Measurements from ENCODE around the gene MALRD1.

The MALRD1 gene

DNA sequence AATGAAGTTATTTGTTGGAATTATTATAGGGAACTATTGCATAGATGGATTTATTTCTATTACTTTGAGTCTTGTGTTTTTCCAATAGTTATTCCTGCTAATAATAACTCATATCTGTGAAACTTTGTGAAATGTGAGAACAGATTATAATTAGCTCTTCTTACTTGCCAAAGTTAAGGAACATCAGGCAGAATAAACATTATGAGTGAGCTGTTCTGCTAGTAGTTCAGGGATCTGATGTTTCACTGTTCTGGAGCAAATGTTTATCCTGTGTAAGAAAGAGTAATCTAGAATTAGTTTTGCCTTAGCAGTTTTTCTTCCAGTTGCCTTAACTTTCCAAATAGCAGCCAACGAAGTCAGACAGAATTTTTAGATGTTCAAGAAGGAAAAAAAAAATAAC is 522.4 kb downstream of the MALRD1 start:
- DNase-seq, result no peak

DNA sequence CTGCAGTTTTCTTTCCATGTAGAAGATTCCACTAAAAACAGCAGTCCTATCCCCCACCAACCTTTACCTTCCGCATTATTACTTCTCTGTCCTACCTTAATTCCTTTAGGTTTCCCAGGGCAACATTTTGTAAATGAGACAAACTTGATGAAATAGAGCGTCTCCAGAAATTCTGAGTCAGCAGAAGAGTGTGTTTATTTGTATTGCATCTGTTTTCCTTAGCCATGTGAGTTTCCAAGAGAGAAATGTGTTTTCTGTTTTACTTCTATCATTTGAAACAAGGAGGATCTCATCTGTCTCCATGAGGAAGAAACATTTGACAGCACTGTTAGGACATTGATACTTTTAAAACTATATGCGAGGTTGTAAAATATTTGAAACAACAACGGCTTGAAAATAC is 523.5 kb downstream of the MALRD1 start:
- DNase-seq, result no peak

DNA sequence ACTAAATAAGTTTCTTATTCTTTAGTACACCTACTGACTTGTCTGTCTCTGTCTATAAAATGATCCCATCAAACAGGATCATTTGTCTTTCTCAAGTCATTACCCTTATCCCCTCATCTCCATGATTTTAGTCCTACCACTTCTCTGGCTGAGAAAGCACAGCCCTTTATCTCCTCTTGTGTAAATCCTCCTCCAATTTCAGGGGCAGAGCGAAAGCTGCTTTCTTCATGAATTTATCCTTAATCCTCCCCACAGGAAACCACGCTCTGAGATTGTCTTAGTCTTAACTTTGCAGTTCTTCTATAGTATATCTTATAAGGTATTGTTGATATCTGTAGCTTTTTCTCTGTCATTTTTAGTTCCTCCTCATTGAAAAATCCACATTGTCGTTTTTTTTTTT is 528.0 kb downstream of the MALRD1 start:
- no peak for DNase-seq

DNA sequence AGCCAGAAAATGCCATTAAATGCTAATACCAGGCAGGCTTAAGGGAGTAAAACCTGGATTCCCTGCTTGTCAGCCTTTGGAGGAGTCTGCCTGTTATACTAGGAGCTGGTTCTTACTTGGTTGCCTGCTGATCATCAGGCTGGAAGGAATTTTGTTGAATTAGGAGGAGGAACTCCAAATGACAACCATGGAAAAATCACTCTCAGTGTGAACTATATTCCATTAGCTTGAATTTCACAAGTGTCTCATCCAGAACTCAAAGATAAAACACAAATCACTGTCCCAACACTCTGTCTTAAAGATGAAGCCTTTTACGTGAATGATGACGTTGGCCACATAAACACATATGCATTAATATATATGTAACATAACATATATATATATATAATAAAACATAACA is 528.8 kb downstream of the MALRD1 start:
- DNase-seq, result no peak

DNA sequence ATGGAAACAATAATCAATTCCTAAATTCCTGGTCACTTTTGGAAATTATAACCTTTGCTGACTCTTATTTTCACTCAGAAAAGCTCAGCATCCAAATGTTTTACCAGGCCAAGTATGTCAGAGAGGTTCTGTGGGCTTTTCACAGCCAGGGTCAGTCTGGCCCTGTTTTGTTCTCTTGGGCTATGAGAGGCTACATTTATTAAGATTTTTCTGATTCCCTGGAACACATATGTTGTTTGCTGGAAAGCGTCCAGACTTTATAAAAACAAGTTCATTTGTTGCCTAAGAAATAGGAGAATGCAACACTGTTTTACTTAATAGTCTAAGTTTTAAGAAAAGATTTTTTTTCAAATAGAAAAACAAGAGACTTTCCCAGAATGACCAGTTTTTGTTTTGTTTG is 529.2 kb downstream of the MALRD1 start:
- DNase-seq, result no peak

DNA sequence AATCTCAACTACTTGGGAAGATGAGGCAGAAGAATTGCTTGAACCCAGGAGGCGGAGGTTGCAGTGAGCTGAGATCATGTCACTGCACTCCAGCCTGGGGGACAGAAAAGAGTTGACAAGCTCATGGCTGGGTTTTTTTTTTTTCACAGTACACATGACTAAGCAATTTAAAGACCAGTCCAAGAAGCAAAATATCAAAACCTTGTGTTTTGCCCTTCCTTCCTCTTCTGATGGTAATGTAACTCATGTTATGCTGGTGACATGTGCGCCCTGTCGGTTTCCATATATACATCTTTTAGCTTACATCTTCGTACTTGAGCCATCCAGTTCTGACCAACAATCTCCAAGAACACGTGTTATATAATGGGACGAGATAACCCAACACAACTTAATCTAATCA is 530.0 kb downstream of the MALRD1 start:
- DNase-seq, result no peak

DNA sequence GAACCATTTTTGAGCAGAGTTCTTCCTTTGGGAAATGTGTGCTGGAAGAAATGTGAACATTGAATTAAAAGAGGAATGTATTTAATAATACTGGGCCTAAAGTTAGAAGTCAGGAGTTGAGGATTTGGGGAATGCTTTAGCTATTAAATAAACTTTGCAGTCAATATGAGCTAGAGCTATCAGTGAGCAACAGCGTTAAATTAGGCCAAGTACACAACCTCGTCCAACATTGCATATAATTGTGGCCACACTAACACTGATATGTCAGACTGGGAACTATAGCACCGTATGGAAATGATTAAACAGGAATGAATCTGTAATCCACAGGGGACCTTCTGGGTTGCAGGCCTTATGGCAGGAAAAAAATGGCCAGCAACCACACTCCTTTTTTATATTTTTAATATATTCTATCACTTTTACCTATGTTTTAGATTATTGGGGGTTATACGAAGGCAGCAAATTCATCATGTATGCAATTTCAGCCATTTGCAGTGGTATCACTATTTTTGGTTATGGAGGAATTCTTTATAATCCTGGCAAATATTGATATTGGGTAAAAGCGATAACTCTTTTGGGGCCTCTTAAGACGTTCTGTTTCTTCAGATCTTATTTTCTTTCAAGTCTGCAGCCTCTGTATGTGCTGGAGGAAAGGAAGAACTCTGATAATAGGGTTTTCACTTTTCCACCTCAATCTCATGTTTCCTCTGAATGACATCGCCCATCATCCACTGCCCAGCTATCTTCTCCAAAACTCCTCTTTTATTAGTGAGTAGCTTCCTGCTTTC is 531.4 kb downstream of the MALRD1 start:
- no peak for DNase-seq

DNA sequence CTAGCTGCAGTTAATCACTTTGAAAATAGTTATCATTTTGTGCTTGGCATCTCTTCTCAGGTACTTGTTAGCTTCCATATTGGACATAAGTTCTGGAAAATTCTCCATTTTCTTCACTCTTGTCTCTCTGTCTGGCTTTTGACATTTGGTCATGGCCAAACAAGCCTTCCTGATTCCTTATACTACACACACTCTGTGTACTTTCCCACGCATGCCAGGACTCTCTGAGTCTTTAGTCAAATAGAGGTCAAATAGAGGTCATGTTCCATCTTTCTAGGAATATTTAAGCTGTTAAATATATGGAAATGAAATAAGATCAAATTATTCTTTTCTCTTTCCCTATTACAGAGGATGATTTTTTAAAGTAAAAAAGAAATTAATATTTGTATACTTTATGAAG is 532.1 kb downstream of the MALRD1 start:
- no peak for DNase-seq

DNA sequence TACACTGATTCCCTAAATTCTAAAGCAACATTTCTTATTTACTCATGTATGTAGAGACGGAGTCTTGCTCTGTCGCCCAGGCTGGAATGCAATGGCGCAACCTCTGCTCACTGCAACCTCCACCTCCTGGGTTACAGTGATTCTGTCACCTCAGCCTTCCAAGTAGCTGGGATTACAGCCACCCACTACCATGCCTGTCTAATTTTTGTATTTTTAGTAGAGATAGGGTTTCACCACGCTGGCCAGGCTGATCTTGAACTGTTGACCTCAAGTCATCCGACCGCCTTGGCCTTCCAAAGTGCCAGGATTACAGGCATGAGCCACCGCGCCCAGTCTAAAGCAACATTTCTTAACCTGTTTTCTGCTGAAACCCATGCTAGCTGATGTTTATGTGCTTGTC is 540.0 kb downstream of the MALRD1 start:
- no peak for DNase-seq

DNA sequence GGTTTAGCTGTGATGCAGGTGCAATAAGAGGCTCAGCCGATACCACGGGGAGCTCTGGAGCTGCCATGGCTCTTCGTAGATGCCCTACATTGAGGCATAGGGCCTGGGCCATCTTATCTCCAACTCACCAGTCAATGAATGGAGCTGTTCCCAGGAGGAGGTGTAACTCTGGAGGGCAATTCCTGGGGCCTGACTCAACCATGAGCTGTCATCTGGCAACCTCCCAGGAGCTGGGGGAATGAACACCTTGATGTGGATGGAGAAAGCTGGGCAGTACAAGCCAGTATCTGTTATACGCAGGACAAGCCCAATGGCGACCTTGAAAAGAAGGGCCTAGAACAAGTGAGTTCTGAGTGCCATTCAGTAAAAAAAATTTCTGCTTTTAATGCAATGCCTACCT is 543.7 kb downstream of the MALRD1 start:
- DNase-seq, result no peak

DNA sequence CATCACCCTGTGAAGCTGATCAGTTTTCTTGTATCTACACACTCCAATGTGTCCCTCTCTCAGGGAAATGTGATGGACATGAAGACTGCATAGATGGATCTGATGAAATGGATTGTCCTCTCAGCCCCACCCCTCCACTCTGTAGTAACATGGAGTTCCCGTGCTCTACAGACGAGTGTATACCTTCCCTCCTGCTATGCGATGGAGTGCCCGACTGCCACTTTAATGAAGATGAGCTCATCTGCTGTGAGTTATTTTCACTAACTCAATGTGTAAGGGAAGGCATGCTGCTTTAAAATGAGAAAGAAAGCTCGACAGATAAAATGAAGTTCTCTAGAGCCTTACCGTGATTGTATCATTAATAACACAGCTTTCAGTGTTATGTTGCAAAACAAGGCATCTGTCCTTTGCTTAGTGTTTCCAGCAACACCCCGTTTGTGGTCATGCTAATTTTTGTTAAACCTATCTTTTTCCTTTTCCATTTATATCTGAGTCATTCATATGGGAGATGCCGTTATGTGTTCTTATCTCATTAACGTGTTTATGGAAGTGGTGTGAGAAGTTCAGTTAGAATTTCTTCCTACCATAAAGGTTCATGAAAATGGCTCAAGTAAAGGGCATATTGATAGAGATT is 546.7 kb downstream of the MALRD1 start:
- DNase-seq, result no peak

DNA sequence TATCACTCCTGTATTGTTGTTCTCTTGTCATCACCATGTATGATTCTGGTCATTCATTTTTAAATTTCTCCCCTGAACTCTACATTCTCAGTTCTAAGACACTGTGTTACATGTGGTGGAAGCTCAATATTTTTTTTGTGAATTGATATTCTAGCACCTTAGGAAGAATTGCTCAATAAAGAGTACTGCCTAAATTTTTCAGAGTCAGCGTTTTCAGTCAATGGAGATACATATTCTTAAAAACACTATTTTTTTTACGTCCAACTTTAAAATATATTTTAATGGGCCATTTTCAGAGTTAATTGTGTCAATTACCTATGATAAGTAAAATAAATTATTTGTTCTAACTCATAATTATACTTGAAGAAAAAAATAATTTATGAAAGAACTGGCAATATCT is 557.2 kb downstream of the MALRD1 start:
- DNase-seq, result no peak

DNA sequence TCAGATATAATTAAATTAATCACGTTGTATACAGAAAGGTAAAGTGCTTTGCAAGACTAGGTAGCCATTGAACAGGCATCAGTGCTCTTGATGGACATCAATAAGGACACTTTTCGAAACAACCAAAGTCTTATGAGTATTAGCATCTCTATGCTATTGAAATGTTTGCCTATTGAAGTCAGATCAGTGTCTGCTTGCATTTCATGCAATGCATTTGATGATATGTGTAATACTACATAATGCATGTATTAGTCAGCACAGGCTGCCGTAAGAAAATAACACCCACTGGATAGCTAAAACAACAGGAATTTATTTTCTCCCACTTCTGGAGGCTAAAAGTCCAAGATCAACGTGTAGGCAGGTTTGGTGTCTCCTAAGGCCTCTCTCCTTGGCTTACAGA is 558.4 kb downstream of the MALRD1 start:
- DNase-seq, result no peak

DNA sequence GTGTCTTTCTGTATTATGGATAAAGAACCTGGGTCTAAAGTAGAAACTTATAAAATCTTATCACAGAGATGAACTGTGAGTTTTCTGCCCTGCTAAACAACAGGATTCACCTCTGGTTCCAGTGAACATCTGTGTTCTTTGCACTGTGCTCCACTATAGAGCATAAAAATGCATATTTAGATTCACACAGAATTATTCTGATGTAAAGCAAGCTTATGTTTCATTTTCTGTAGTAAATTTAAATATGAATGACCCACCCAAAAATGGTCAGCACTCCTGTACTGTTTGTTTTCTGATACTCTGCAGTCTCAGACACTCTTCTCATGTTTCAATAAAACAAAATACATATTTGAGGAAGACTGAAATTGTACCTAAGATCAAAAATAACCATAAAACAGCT is 563.2 kb downstream of the MALRD1 start:
- DNase-seq, result no peak

DNA sequence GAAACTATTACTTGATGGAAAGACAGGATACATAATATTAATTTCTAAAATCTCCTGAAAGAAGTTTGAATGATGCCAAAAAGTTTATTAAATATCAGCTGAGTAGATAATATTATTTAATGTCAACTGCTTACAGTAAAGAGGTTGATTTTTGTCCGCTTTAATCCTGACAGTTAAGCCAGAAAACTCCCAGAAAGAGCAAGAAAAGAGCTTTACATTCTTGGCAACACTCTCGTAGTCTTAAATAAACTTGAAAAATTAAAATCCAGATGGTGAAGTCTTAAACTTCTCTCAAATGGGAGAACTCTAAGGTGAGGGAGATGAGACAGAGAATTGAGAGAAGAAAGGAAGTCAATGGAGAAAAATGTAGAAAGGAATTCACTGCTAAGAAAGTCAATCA is 568.4 kb downstream of the MALRD1 start:
- no peak for DNase-seq

DNA sequence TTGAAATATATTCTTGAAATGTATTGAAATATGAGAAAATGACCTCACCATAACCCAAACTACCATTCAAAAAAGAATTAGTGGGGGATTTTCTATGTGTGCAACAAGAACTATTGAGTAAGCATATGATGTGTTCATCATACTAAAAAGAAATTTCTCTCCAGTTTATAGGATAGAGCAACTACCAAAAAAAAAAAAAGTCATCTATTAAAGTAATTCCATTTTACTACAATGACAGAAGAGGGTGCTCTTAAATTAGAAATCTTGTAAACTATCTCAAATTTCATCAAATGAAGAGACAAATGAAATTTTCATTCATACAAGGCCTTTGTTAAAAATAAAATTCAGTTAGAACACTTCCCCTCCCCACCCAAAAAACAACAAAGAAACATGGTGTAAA is 572.2 kb downstream of the MALRD1 start:
- no peak for DNase-seq

DNA sequence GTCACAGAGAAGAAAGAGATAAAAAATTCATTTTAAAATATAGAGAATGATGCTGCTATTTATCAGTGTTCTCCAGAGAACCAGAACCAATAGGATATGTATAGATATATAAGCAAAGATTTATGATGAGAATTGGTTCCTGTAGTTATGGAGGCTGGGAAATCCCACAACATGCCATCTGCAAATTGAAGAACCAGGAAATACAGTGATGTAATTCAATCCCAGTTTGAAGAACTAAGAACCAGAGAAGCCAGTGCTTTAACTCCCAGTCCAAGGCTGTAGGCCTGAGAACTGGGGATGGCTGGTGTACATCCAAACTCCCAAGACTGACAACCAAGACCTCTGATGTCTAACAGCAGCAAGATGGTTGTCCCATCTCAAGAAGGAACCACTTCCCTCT is 574.7 kb downstream of the MALRD1 start:
- DNase-seq, result no peak

DNA sequence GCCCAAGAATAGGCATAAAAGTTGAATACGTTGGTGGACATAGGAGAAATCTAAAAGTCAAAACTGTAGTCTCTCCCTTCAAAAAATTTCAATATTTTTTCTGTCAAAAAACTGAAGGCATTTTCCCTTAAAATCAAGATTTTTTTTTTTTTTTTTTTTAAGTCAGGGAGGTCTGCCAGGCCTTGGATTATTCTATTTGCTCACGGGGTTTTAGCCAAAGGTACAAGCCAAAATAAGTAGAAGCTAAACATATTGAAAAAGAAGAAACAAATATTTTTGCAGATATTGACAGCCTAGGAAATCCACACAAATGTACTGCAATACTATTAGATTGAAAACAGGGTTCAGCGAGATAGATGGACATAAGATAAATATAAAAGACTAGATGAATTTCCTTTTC is 577.6 kb downstream of the MALRD1 start:
- DNase-seq, result no peak

DNA sequence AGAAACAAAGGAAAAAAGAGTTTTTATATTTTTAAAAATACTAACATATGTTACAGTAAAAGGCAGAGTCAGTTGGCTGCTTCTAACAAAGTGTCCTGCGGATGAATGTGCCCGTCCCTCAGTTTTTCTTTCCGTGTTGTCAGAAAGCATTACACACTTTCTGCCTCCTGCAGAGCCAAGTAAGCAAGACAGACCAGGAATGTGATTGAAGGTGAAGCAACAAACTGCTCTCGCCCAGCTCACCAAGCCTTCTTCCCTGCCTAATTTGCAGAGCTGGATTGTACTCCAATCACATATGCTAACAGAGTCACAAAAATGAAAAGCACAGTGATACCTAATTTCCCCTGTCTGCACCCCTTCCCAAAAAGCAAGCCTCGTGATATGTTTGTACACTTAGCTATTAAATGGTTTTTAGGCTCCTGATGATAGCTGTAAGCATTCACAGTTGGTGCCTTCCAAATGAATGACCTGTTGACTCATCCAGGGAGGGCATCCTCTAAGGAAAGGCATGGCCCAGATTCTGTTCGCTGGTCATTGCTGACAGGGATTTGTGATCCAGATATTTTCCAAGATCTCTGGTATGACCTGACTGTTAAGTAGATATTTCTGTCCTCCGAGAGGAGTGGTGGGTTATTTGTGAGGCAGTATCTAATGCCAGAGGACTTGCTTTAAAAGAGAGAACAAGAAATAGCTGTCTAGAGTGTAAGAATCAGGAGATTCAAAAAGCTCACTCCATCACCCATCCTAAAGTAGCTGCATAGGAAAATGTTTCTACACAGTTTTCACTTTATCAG is 580.4 kb downstream of the MALRD1 start:
- DNase-seq, result peak in 3 of 56 donors; percentile 1 to 28 (median 24)

DNA sequence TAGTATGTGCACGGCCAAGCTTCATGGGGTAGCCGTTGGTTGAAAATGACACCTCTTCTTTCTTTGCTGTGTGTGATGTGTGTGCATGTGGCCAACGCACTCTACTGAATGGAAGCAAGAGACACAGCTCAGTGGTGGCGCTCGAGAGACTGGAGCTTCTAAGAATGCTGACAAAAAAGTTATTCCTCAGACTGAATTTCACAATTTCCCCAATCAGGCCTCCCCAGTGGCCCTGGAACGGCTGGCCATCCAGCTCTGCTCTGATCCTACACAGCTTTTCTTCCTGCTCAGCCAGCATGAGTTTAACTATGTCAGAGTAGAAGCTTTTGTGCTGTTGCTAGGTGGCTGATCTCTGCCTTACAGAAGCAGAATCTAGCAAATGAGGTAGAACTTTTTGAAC is 581.0 kb downstream of the MALRD1 start:
- peak in 44 of 56 donors; percentile 2 to 71 (median 24) for DNase-seq

DNA sequence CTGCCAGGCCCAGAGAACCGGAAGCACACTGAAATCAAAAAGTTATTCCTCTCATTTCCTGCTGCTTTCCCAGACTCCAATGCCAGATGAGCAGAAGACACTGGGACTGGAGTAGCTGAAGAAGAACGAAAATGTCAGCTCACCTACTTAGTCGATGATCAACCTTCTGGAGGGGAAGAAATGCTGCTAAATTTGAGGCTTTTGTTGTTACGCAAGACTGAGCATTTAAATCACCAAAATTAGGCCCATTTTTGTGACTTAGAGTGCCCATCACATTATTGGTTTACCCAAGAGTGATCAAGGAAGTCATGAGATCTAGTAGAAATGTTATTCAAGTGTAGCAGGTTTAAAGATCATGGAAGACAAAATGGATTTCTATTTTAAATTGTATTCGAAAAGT is 585.6 kb downstream of the MALRD1 start:
- no peak for DNase-seq

DNA sequence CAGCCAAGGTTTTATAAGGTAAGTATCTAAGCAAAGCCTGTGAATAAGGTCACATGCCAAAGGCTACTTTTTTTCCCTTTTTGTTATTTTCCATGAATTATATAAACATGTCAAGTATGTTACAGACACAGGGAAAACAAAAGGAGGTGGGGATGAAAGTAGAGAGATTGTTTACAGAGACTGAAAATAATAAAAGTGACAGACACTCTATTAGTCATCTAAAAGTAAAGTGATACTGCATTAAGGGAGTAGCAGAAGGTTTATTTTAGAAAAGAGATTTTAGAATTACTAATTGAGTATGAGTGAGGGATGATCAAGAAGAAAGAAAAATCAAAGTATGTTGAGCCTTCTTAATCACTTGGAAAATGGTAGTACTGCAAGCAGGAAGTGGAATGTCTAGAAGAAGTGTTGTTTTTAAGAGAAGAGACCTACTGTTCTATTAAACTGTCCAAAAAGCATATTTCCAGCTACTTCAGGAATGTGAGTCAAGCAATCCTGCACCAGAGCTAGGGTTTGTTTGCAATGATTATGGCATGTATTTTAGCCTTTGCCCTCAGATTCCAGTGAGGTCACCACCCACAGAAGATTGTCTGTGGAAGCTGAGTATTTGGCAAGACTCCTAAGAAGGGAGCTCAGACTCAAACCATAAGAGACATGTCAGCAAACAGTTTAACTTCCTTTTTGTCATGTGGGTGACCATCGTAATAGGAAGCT is 589.7 kb downstream of the MALRD1 start:
- peak in 1 of 56 donors; percentile 1 for DNase-seq

Data from nucleus accumbens (tissue), 56 donors.